ENCODE data around the gene RAVER2.

RAVER2 gene

DNA sequence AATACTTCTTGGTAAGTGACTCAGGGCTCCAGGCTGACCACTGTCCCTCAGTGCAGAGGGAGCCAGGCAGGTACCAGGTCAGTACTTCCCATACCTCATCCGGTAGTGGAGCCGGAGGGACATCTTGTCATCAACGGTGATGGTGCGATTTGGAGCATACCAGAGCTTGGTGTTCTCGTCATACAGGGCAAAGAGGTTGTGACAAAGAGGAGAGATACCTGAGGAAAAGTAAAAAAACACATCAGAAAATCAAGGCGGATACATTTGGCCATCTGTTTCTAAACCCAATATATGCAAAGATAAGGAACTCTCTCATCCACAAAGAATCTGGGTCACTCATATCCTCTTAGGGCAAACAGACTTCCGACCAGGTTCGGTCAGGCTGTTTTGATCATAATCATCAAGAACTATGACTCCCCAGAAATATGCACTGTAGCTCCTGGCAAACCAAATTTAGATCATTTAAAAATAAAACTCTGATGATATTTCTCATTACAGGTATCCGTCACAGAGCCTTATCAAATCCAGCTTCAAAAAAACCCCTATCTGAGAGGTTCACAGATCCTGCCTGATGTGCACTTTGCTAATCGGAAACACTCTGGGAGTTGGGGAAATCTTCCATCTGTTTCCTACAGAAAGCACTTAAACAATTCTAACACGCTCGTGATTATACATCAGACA, 134.2 kb downstream of the RAVER2 start:
- no peak for DNase-seq (ENCODE audit: low read depth)

DNA sequence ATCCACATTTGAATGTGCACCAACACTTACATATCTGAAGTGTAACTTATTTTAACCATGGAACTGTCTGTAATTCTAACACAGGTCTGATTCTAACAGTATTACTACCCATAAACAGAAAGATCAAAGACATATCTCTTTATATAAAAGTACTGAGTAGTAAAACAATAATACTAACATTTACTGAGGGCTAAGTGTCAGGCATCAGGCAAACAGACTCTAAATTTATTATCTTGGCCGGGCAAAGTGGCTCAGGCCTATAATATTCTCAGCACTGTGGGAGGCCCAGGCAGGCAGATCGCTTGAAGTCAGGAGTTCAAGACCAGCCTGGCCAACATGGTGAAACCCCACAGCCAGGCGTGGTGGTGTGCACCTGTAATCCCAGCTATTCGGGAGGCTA, 135.6 kb downstream of the RAVER2 start:
- no peak for DNase-seq (ENCODE audit: low read depth)

DNA sequence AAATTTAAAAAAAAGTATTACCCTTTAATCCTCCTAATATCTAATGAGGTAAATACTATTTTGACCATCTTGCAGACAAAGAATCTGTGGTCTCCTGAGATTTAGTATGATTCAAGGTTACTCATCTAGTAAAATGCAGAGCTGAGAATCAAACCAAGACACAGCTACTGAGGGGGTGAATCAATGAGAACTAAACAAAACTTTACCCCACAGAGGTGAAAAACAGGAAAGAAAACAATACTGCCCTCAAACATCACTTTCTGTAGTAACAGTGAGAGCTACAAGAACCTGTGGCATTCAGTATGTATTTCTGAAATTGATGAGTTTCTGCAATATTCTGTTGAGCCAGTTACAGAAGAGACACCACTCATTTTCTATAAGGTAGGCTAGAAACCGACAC, 136.4 kb downstream of the RAVER2 start:
- no peak for DNase-seq (ENCODE audit: low read depth)
